GM21717 (cell line): ENCODE measurements around the gene NES.

ENCODE experiments used
- ATAC-seq: cut with Tn5 transposase; IDR thresholded peaks from one replicate; pipeline ENCODE4 v1.9.1; 2021; ENCODE audit warnings: mild to moderate bottlenecking, moderate library complexity; ENCODE audit not compliant: unreplicated experiment

The NES gene

DNA sequence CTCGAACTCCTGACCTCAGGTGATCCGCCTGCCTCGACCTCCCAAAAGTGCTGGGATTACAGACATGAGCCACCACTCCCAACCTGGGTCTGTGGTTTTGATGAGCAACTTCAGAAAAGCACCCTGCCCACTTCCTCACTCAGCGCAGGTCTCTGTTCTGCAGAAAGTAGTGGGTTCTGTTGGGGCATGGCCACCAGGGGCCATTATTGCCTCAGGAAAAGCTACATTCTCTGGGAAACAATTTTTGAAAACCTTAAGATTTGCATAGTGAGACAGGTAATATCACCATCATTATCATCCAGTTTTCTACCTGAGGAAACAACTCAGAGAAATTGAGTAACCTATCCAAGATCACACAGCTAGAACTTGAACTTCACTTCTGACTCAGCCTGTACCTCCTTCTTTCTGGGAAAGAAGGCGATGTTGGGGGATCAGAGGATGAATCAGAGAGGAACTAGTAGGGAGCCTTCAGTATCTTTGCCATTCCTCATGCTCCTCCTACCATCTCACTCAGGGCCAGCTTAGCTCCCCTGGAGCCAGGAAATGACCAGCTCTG, 7.1 kb upstream of the NES start:
- ATAC-seq, result no peak

DNA sequence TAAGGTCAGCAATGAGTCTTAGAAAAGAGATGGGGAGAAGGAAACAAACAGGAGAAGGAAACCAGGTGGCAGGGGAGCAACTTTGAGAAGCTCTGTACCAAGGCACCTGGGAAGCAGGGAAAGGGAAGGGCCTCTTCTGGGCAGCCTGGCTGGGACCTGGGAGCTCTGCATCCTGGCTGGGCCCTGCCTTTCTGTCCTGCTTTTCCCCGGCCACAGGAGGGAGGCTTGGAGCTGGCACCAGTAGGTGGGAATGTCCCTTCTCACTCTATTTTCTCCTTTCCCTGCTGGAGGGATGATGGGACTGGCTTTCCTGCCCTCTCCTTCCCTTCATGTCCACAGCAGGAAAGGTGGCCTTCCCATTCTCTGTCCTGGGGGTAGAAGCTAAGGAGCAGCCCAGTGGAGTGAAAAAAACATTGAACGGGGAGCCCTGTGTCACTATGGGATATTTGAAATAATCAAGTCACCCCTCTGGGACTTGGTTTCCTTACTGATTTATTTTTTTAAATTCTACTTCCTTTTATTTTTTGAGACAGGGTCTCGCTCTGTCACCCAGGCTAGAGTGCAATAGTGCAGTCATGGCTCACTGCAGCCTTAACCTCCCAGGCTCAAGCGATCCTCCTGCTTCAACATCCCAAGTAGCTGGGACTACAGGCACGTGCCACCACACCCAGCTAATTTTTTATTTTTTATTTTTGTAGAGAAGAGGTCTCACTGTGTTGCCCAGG, 5.1 kb upstream of the NES start:
- no peak for ATAC-seq

DNA sequence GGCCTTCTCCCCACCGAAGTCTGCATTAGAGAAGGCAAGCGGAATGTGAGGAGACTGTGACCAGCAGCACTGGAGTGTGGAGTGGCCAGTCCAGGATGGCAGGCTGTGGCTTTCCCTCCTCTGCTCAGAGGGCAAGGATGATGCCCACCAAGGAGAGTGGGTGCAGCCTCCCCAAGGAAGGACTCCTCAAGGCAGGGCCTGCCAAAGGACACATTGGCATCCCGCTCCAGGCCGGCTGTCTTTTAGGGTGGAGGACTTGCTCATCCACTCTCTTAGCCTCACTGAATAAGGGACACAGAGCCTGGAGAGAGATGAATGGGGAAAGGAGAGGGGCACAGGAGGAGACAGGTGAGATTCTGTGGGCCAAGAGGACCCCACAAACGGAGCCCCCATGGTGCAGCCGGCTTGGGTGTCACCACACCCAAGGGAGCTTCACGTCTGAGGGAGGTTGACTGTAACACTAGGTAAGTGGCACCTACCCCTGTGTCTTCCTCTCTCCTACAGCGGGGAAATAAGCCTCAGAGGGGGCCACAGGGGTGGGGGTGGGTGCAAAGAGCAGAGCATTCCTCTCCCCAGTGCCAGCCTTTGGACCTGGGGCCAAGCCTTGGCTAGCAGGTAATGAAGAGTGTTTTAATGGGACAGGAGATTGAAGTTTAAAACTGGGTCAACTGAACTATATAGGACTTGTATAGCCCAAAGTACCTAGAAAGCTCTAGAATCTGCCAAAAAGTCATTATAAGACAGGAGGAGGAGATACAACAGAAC, 4.2 kb upstream of the NES start:
- ATAC-seq, result no peak

DNA sequence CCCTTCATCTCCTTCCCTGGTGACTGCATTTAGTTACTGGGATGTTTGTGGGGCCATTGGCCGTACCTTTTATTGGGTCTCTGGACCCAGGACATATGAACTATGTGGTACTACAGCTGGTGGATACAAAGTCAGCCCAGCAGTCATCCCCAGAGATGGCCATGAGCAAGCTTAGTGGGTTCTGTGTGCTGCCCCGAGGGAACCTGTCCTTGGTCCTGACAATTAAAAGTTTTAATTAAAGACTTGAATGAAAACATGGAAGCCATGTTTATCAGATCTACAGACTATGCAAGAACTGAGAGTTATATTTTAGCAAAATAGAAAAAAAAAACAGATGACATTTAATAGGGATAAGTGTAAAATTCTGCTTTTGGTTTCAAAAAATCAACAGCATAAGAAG, 2.8 kb upstream of the NES start:
- ATAC-seq, result no peak

DNA sequence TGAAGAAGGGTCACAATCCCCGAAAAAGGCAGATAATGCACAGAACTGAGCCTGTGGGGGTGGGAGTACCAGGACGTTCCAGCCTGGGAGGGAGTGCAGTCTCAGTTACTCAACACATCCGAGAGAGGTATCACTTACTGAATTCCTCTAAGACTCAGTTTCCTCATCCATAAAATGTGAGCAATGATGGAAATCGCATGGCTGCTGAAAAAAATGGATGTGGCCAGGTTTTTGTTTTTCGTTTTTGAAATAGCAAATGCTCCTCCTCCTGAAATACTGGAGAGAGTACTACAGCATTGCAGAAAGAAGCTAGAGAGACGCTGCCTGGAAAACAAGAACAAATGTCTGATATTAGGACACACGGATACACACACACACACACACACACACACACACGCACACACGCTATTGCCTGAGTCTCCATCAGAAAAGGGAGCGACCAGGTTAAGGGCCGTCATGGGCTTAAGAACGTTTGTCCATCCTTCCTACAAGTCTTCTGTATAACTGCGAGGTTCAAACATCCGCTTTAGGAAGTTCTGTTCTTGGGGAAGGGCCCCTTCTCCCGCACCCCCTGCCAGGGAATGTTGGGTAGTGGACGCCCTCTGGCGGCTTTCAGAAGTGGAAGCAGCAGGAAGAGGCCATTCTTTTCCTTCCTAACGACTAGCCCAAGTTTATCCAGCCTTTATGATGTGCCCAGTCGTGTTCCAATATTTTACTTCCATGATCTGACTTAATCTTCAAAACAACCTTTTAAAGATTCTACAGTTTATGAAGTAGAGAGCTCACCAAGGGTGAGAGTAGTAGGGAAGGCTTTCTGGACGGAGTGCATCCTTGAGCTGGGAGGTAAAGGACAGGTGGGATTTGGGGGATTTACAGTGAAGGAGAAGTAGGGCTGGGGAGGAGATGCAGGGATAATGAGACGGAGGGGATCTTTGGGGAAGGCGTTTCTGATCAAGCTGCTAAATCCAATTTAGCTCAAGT, 699 bp upstream of the NES start:
- ATAC-seq, result no peak

DNA sequence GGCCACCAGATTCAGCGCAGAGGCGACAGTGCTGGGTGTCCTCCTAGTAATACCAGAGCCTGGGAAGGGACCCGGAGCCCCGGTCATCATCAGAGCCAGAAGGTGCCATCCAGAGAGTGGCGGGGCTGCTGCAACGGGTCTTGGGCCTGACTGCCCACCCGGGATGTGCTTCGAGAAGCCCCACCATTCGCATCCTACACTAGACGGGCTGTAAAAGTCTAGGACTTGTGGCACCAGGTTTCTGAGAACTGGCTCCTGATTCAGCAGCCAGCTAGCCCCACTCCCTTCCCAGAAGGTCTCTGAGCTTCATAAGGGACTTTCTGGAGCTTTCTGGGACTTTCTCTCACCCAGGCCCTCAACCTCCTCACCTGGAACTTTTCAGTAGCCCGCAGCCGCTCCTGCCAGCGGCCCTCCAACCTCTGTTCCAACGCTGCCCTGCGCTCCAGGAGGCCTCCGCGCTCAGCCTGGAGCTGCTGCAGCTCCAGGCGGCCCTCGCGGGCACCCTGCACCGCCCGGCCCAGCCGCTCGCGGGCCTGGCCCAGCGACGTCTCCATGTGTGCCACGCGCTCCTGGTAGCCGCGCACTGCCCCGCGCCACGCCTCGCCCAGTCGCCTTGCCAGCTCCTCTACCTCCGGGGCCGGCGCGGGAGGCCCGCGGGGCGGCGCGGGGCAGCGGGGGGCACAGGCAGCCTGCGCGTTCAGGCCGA, 940 bp downstream of the NES start:
- no peak for ATAC-seq

DNA sequence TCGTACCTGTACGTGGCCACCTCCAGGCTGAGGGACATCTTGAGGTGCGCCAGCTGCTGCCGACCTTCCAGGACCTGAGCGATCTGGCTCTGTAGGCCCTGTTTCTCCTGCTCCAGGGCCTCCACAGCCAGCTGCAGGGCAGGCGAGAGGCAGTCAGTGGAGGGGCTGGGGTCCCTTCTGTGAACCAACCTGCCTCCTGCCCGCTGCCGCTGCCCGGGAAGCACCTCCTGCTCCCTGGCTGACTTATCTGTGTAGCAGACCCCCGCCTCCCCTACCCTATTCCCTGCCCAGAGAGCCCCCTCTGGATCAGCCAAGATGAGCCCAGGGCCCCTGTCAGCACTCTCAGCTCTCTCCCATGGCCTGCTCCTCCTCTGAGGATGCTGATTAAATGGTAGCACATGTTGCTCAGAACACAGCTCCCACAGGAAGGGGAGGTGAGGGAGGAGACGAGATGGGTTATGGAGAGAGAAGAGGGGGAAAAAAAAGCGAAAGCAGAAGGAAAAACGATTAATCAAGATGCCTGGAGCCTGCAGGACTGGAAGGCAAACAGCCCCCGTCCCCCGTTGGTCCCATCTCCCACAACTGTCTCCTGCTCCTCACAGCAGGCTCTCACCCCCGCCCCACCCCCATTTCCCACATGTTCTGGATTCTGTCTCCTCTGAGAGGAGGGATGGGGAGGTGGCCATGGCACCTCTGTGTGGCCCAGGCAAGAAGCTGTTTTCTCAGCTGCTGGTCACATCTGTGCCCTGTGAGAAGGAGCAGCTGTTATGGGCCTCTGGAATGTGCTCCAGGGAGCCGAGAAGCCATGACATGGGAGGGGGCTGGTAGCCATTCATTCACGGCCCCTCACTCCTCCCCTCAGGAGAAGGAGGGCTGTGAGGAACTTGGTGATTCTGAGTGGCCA, 1.7 kb downstream of the NES start:
- no peak for ATAC-seq

DNA sequence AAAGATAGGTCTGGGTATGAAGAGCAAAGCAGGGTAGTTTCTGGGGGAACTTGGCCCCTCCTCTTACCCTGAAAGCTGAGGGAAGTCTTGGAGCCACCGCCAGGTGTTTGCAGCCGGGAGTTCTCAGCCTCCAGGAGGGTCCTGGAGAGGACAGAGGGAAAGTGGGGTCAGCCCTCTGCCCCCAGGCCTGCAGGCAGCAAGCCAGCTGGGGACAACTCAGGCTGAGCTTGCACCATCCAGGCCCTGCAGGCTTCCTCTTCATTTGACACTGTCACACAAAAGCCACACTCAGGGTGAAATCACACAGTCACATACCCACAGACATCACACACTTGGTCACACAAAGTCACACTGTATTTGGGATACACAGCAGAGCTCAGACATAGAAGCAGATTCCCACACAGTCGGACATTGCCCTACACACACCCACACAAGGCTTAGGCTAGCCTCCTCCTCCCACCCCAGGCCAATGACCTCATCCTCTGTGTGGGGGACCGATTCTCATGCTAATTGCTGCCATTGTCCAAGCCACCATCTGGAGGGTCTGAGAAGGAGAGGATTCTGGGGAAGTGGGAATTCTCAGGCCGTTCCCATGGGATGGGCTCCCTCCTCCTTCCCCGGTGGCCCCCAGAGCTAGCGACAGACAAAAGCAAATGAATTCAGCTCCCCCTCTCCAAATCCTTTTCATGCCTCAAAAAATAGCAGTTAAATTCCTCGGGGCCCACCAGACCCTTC, 3.7 kb downstream of the NES start:
- ATAC-seq, result no peak

DNA sequence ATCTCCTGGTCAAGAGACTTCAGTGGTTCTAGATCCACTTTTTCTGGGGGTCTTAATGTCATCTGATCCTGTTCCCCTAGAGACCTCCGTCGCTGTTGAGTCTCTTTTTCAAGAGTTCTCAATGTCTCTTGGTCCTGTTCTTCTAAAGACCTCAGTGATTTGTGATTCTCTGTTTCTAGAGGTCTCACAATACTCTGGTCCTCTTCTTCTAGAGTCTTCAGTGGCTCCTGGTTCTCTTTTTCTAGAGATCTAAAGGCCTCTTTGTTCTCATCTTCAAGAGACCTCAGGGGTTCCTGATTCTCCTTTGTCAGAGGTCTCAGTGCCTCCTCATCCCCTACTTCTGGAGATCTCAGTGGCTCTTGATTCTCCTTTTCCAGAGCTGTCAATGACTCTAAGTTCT, 5.4 kb downstream of the NES start:
- ATAC-seq, result no peak

DNA sequence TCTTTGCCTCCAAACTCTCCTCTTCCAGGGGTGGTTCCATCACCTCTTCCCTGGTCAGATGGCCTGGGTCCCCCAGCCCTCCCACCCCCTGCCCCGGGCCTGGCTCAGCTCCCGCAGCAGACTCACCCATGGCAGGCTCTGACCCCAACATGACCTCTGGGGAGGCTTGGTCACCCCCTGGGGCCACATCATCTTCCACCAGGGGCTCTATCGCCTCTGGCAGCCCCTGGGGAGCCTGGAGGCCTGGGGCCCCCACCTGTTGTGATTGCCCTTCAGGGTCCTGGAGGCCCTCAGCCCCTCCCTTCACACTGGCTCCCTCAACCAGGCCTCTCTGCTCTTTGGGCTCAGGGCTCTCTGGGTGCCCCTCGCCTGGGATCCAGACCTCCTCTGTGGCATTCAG, 6.4 kb downstream of the NES start:
- ATAC-seq, result no peak

DNA sequence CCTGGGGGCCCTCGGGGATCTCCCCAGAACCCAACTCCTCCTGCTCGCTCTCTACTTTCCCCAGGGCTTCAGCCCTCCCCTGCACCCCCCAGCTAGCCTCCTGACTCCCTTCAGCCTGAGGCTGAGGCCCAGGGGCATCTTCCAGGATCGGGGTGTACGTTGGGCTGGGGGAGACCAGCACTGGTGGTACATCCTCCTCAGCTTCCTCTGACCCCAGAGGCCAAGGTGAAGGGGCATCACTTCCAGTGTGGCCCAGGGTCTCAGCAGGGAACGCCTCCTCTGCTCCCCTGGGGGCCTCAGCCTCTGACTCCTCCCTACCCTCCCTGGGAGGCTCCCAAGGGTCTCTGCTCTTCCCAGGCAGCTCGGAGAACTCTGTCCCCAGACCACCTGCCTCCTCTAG, 6.8 kb downstream of the NES start:
- ATAC-seq, result no peak

DNA sequence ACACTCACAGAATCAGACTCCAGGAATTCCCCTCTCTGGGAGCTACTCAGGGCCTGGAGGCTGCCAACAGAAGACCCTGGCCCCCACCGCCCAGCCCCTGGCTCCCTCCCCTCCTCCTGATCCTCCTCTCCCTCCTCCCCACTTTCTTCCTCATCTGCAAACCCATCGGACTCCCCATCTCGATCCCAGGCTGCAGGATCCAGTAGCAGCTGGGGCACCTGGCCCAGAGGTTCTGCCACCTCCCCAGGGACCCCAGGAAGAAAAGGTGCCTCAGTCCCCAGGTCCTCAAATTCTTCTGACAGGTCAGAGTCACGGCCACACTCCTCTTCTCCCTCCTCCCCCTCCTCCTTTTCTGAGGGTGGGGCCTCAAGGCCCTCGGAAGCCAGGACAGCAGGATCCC, 7.4 kb downstream of the NES start:
- no peak for ATAC-seq

DNA sequence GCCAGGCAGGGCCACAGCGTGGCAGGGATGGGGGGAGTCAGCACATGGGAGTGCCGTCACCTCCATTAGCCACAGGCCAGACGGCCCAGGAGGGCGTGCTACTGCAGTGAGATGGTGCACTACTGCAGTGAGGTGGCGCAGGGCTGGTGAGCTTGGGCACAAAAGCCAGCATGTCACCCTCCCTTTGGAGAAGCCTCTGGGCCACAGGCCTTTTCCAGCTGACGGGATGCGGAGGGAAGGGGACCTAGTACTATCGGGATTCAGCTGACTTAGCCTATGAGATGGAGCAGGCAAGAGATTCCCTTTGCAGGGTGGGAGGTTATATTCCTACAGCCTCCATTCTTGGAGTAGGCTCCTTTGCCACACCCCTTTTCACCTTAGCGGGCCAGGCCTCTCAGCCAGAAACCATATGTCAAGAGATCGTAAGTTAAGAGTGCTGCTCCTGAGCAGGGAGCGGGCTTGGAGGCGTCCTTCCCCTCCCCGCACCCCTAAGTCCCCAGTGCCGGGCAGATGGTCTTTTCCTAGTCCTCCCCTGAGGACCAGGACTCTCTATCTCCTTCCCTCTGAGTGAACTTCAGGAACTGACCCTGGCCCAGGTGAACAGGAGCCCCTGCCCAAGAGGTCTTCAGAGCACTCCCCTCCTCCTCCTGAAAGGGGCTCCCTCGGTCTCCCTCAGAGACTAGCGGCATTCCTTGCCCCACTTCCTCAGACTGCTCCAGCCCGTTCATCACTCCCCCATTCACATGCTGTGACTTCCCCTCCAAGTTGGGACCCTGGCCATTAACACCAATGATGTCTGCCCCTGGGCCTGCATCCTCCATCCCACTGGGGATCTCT, 8.2 kb downstream of the NES start:
- ATAC-seq, result no peak

DNA sequence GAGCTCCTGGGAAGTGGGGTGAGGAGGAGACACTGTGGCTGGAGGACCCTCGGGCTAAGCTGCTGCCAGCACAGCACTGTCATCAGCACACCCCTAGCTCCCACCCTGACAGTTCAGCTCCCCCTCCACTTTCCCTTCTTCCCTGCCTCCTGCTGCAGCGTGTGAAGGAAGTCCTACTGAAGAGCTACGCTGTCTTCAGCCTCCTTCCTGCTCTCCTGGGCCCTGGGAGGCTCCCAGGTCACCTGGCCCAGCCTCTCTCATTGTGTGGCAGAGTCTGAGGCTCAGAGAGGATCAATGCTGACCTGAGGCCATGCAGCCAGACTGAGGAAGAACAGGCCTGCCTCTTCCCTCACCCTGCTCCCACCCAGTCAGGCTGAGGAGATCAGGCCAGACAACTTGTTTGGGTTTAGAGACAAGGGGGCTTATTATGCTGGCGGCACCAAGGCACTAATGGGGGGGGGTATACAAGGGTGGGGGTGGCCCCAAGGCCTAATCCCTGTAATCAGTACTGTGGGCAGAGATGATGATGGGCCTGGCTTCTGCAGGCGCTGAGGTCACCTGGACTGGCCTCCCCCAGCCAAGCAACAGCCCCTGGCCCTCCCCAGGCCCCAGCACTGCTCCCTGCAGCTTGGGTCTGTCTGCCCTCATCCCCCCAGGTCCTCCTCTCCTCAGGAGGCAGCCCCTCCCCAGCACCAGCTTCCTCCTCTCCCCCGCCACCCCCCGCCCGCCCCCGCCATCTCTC, 9.1 kb downstream of the NES start:
- no peak for ATAC-seq

DNA sequence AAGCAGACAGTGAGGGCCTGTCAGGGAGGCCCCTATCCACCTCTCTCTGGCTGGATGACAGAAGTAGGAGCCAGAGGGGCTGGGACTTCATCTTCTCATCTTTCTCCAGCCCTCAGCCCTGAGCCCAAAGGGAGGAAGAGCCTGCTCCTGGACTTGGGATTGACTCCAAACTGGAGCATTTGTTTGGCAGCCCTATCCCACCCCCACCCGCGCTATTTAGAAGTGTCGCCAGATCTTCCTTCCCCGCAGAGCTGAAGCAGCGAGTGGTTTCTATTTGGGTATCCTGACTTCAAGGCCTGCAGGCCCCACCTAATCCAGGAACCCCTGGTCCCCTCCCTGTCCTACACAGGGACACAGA, 9.6 kb downstream of the NES start:
- no peak for ATAC-seq

DNA sequence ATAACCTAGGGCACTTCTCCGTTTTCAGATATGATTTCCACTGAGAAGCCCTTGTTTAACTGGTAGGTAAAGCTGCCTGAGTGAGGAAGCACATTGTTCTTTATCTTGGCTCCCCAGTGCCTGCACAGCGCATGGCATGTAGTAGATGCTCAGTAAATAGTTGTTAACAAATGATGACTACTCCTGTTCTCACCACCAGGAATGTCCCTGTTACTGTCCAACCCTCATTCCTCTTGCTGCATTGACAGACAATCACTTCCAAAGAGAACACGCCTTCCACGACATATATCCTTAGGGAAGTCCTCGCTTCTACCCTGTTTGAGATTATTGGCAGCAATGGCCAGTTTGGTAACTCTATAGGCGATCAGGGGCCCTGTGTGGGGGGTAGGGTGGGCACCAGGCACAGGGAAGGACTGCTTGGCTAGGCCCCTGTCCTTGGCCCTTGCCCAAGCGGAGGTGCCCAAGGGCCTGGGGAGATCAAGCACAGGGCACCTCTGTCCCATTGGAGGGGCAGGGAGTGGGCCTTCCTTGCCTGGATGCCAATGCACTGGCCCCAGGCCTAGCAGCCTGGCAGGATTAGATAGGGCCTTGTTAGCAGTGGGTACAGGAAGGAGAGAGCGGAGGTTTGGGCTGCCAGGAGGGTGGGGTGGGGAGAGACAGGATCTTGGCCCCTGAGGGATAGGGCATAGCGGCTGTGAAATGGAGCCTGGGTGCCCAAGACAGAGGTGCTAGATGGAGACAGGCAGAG, 10.2 kb downstream of the NES start:
- ATAC-seq, result no peak

DNA sequence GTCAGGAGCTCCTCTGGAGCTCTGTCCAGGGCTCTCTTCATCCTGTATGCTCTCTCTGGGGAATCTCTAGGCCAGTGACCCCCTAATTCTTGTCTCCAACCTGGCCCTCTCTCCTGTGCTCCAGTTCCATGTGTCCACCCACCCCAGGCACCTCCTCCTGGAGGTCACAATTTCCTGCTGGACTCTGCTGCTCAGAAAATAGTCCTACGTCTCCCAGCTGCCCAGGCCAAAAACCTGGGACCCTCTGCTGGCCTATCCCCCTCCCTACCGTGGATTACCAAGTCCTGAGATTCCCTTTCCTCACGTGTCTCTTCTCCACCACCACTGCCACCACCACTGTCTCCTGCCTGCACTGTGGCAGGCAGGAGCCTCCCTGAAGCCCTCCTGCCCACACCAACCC, 11.7 kb downstream of the NES start:
- ATAC-seq, result no peak
